Tibial artery (tissue), 4 donors: Measurements from ENCODE around the gene CASZ1.

Source experiments
- DNase-seq, 2 donors: peaks; one replicate each; pipeline ENCODE4 v3.0.0-alpha.2; 2019
- H3K27ac ChIP-seq, 2 donors: fragments of 200-600 bp; sonication (generic) in 1 of 2; 1 replicate in 1 of 2; 2 replicates in 1 of 2; pipeline ENCODE4 v1.5.1; 2018 to 2019; ENCODE audit warnings: mild to moderate bottlenecking in 1 of 2
- H3K27me3 ChIP-seq, 2 donors: fragments of 200-600 bp; sonication (generic) in 1 of 2; one replicate each; pipeline versions ENCODE4 v1.5.1 to v1.6.0; 2016 to 2019
- H3K36me3 ChIP-seq, 3 donors: fragments of 200-600 bp; sonication (generic) in 2 of 3; one replicate each; pipeline ENCODE4 v1.5.1; 2016 to 2019; ENCODE audit warnings: mild to moderate bottlenecking in 2 of 3
- H3K4me1 ChIP-seq, 4 donors: fragments of 200-600 bp; sonication (generic) in 2 of 4; 1 replicate in 3 of 4; 2 replicates in 1 of 4; pipeline ENCODE4 v1.5.1; 2016 to 2019
- H3K4me3 ChIP-seq, 2 donors: fragments of 200-600 bp; sonication (generic) in 1 of 2; 1 replicate in 1 of 2; 2 replicates in 1 of 2; pipeline ENCODE4 v1.5.1; 2018 to 2019; ENCODE audit warnings: mild to moderate bottlenecking in 2 of 2
- H3K9me3 ChIP-seq, 3 donors: fragments of 200-600 bp; sonication (generic) in 1 of 3; one replicate each; pipeline ENCODE4 v1.5.1; 2016 to 2019
- intact Hi-C: fragments of 100-400 bp; cut with DNase I; formaldehyde crosslinking; loops from one replicate; pipeline ENCODE4 v1.15.0; 2023; ENCODE audit warnings: low total_unique reads
- TF ChIP-seq, protein P1 (sequence below), 2 experiments: fragments of 200-600 bp in 1 of 2; fragments of 450-650 bp in 1 of 2; IDR thresholded peaks; one replicate each; pipeline ENCODE4 v1.5.1; 2017 to 2019; ENCODE audit warnings: antibody characterized with exemption in 2 of 2, mild to moderate bottlenecking in 1 of 2, moderate library complexity in 1 of 2

The CASZ1 gene

DNA sequence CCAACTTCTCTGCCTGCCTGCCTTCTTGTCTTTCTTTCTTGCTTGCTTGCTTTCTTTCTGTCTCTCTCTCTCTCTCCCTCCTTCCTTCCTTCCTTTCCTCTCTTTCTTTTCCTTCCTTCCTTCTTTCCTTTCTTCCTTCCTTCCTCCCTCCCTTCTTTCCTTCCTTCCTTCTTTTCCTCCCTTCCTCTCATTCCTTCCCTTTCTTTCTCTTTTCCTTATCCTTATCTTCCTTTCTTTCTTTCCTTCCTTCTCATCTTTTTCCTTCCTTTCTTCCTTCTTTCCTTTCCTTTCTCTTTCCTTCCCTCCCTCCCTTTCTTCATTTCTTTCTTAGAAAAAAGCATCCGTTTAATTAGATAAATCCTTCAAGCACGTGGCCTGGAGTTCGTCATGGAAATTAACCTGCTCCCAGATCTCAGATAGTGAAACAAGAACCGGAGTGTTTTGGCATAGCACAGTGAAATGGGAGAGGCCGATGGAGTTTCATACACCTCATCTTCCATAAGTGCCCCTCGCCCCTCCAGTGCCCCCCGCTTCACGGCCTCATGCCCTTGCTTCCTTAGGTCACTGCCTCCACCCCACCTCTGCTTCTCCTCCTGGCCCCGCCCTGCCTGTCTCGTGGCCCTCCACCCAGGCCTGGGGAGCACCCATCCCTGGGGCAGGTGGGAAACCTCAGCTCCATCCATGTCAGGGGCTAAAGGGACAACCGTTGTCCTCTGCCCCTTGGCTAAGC is 11.3 kb downstream of the CASZ1 start:
- Histone ChIP-seq H3K27me3 (peaks cover 0 to 42% of the 10 kb centered on the region in 2 donors), H3K9me3 (no peaks in the 10 kb centered on the region), H3K36me3 (no peaks in the 10 kb centered on the region), H3K4me1 (peaks cover 0 to 35% (median 8%) of the 10 kb centered on the region in 4 donors), H3K4me3 (no peak overlapping the region), H3K27ac (no peak overlapping the region)
- TF ChIP-seq, protein P1, sequence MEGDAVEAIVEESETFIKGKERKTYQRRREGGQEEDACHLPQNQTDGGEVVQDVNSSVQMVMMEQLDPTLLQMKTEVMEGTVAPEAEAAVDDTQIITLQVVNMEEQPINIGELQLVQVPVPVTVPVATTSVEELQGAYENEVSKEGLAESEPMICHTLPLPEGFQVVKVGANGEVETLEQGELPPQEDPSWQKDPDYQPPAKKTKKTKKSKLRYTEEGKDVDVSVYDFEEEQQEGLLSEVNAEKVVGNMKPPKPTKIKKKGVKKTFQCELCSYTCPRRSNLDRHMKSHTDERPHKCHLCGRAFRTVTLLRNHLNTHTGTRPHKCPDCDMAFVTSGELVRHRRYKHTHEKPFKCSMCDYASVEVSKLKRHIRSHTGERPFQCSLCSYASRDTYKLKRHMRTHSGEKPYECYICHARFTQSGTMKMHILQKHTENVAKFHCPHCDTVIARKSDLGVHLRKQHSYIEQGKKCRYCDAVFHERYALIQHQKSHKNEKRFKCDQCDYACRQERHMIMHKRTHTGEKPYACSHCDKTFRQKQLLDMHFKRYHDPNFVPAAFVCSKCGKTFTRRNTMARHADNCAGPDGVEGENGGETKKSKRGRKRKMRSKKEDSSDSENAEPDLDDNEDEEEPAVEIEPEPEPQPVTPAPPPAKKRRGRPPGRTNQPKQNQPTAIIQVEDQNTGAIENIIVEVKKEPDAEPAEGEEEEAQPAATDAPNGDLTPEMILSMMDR (IDR thresholded peaks at IDR 0.05) = no peak
- no peak for DNase-seq
- intact Hi-C loops = no loop called here

DNA sequence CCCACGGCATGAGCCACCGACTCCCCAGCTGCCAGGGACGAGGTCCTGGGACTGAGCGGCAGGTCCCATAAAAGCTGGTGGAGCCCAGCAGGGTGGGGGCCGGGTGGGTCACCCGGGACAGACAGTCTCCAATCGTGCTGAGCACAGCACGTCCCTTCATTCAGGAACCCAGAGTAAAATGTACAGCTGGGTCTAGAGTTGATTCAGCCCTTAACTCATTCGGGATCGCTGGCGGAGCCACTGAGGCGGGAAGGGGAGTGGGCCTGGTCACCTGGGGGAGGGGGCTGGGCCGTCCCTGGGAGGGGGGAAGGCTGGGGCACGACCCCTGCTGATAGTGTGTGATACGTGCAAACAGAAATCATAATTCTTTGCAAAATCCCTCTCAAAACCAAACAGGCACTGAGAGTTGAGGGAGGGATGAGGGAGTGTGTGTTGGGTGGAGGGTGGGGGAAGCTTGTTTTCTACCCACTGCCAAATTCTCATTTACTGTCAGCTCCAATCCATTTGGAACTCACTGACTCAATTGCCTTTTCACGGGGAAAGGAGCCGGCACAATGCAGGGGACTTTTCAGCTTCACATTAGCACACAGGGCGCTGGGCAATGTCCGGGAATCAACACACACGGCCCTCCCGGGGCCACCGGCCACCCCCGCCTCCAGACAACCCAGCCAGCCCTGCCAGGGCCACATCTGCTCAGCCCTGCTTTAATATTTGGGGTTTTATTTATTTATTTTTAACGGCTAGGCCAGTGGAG is 13.8 kb downstream of the CASZ1 start:
- no peak overlapping the region for H3K4me3 ChIP-seq
- H3K9me3 ChIP-seq = no peaks in the 10 kb centered on the region
- H3K27me3 ChIP-seq = peaks cover 0 to 34% of the 10 kb centered on the region in 2 donors
- no peak for DNase-seq
- peaks cover 0 to 21% (median 2%) of the 10 kb centered on the region in 4 donors for H3K4me1 ChIP-seq
- H3K27ac ChIP-seq = no peak overlapping the region
- H3K36me3 ChIP-seq = no peaks in the 10 kb centered on the region
- intact Hi-C loops = no loop called here
- TF ChIP-seq, protein P1 (IDR thresholded peaks at IDR 0.05) = no peak

DNA sequence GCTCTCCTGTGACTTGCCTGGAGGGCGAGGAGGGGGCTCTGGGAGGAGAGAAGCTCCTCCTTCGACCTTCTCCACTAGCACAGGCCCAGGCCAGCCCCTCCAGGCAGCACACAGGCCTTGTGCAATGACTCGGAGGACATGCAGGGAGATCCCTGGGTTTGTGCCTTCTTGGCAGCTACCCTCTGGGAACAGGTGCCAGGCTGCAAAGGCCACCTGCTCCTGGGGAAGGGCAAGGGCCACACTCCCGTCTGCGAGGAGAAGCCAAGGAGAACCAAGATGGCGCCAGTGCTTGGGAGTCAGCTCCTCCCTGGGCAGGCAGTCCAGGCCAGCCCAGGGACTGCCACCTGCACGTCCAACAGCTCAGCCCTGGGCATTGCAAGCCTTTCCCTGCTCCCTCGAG is 15.3 kb downstream of the CASZ1 start:
- TF ChIP-seq, protein P1 (IDR thresholded peaks at IDR 0.05) = no peak
- intact Hi-C loops = no loop called here
- Histone ChIP-seq H3K27me3 (peaks cover 0 to 26% of the 10 kb centered on the region in 2 donors), H3K9me3 (no peaks in the 10 kb centered on the region), H3K36me3 (no peaks in the 10 kb centered on the region), H3K27ac (no peak overlapping the region), H3K4me1 (peaks cover 0 to 16% (median 0%) of the 10 kb centered on the region in 4 donors), H3K4me3 (no peak overlapping the region)
- DNase-seq = no peak

DNA sequence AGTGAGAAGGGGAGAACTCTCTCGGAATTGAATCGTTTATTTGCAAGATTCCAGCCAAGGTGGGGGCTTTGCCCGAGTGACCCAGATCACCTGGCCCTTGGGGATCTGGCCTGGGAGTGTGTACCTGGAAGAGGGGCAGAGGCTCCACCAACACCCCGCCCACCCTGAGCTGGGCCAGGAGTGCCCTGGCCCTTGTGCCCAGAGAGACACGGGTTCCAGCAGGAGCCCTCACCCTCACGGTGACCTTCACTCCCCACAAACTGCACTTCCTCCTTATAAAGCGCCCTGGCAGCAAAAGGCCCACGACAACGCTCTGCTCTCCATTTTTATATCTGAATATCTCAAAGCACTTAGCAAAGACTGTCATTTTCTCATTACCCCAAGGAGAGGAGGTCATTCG is 16.6 kb downstream of the CASZ1 start:
- Histone ChIP-seq H3K27me3 (peaks cover 0 to 17% of the 10 kb centered on the region in 2 donors), H3K9me3 (no peaks in the 10 kb centered on the region), H3K36me3 (no peaks in the 10 kb centered on the region), H3K4me3 (no peak overlapping the region), H3K27ac (no peak overlapping the region), H3K4me1 (peaks cover 0 to 16% (median 0%) of the 10 kb centered on the region in 4 donors)
- intact Hi-C loops = no loop called here
- no peak for DNase-seq
- TF ChIP-seq, protein P1 (IDR thresholded peaks at IDR 0.05) = no peak

DNA sequence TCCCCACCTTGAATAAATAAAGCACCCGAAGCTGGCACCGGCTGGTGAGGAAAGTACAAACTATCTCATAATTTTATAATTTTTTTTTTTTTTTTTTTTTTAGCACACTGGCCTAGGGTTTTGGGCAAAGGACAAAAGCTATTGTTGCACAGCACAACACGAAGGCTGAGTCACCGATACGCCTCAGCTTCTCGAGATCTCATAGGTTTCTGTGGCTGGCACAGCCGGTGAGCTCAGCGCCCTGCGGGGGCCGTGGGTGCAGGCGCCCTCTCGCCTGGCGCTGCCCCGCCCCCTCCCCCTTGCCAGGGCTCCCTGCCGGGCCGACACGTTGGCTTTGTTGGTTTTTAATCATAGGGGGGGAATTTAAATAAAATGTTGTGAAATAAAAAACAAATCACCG is 17.2 kb downstream of the CASZ1 start:
- no peak for DNase-seq
- Histone ChIP-seq H3K4me1 (peaks cover 0 to 21% (median 0%) of the 10 kb centered on the region in 4 donors), H3K27ac (no peak overlapping the region), H3K9me3 (no peaks in the 10 kb centered on the region), H3K36me3 (no peaks in the 10 kb centered on the region), H3K4me3 (no peak overlapping the region), H3K27me3 (peaks cover 0 to 17% of the 10 kb centered on the region in 2 donors)
- intact Hi-C loops = no loop called here
- TF ChIP-seq, protein P1 (IDR thresholded peaks at IDR 0.05) = no peak
